Astrocyte (in vitro differentiated cells and primary cell): Measurements from ENCODE around the gene RASD1. TPM values are rescaled to one million over a fixed set of nuclear protein-coding genes. Genes with fewer than 3 reads are reported as not detected.

Experiments
- DNase-seq: peaks from one replicate; pipeline ENCODE4 v3.0.0-alpha.2; 2010; ENCODE audit warnings: low read depth
- FAIRE-seq: peaks from 2 replicates; lab custom pipeline; 2011; peaks lifted over from hg19 to GRCh38; lab: Jason Lieb, UNC
- H2AFZ ChIP-seq: 2 replicates; pipeline ENCODE4 v1.6.0; 2012; ENCODE audit warnings: low read depth, low read length, inconsistent platforms
- H3K27ac ChIP-seq: 2 replicates; pipeline ENCODE4 v1.5.1; 2011; ENCODE audit warnings: low read depth, low read length, inconsistent platforms
- H3K27me3 ChIP-seq: 2 replicates; pipeline ENCODE4 v1.6.0; 2011; ENCODE audit warnings: low read length, inconsistent platforms; ENCODE audit not compliant: insufficient read depth
- H3K36me3 ChIP-seq: 2 replicates; pipeline ENCODE4 v1.5.1; 2011; ENCODE audit warnings: low read length, inconsistent platforms; ENCODE audit not compliant: insufficient read depth
- H3K4me1 ChIP-seq: 2 replicates; pipeline ENCODE4 v1.5.1; 2011; ENCODE audit warnings: low read length, inconsistent platforms; ENCODE audit not compliant: insufficient read depth
- H3K4me2 ChIP-seq: 2 replicates; pipeline ENCODE4 v1.6.0; 2012; ENCODE audit warnings: low read length, inconsistent platforms
- H3K4me3 ChIP-seq: 2 replicates; pipeline ENCODE4 v1.5.1; 2011; ENCODE audit warnings: low read depth, mild to moderate bottlenecking, low read length, inconsistent platforms; ENCODE audit not compliant: insufficient read depth
- H3K79me2 ChIP-seq: 2 replicates; pipeline ENCODE4 v1.6.0; 2012; ENCODE audit warnings: mild to moderate bottlenecking, low read length, inconsistent platforms; ENCODE audit not compliant: insufficient read depth
- H3K9ac ChIP-seq: 2 replicates; pipeline ENCODE4 v1.6.0; 2012; ENCODE audit warnings: mild to moderate bottlenecking, low read length, inconsistent platforms
- H3K9me3 ChIP-seq: 2 replicates; pipeline ENCODE4 v1.5.1; 2012; ENCODE audit warnings: low read depth, mild to moderate bottlenecking, low read length, inconsistent platforms; ENCODE audit not compliant: insufficient read depth
- H4K20me1 ChIP-seq: 2 replicates; pipeline ENCODE4 v1.6.0; 2012; ENCODE audit warnings: low read length, inconsistent platforms; ENCODE audit not compliant: insufficient read depth
- H3K27ac Mint-ChIP-seq: one replicate; pipeline ENCODE4 v1.8.0; 2021; ENCODE audit warnings: mild to moderate bottlenecking, mixed read lengths; ENCODE audit not compliant: unreplicated experiment
- H3K27me3 Mint-ChIP-seq: one replicate; pipeline ENCODE4 v1.8.0; 2021; ENCODE audit warnings: low read depth, mixed read lengths; ENCODE audit not compliant: unreplicated experiment
- H3K36me3 Mint-ChIP-seq: one replicate; pipeline ENCODE4 v1.8.0; 2021; ENCODE audit warnings: low read depth, mixed read lengths; ENCODE audit not compliant: unreplicated experiment
- H3K4me1 Mint-ChIP-seq: one replicate; pipeline ENCODE4 v1.8.0; 2021; ENCODE audit warnings: low read depth, mixed read lengths; ENCODE audit not compliant: unreplicated experiment
- H3K4me3 Mint-ChIP-seq: one replicate; pipeline ENCODE4 v1.8.0; 2021; ENCODE audit warnings: mild to moderate bottlenecking, moderate library complexity, mixed read lengths; ENCODE audit not compliant: unreplicated experiment
- H3K9me3 Mint-ChIP-seq: one replicate; pipeline ENCODE4 v1.8.0; 2021; ENCODE audit warnings: mild to moderate bottlenecking, mixed read lengths; ENCODE audit not compliant: unreplicated experiment
- CTCF ChIP-seq: IDR thresholded peaks from 2 replicates; pipeline ENCODE4 v1.5.1; 2011; ENCODE audit warnings: low read depth, mild to moderate bottlenecking, inconsistent platforms, low read length, moderate library complexity; ENCODE audit not compliant: insufficient read depth
- EZH2 ChIP-seq: IDR thresholded peaks from 2 replicates; pipeline ENCODE4 v1.6.1; 2012; ENCODE audit warnings: mild to moderate bottlenecking, low read length, inconsistent platforms; ENCODE audit not compliant: insufficient read depth
- total RNA-seq: library from RNA; stranded (reverse); gene quantifications from 2 replicates; pipeline ENCODE4 v1.2.1, GENCODE V29; 2021

Gene RASD1
- total RNA-seq, 1 donor from 2014 or later = 0.77 TPM

GRCh38 chr17:17514361-17514992, 18.3 kb upstream of the RASD1 start:
- Histone ChIP-seq H3K4me2 (no peak overlapping the region), H3K27me3 (no peaks in the 10 kb centered on the region), H3K4me1 (peaks cover 29% of the 10 kb centered on the region), H3K4me3 (no peak overlapping the region), H2AFZ (no peak overlapping the region), H3K79me2 (no peaks in the 10 kb centered on the region), H3K36me3 (no peaks in the 10 kb centered on the region), H3K27ac (no peak overlapping the region), H3K9ac (no peak overlapping the region), H3K9me3 (no peaks in the 10 kb centered on the region), H4K20me1 (peaks cover 69% of the 10 kb centered on the region)
- H3K36me3 Mint-ChIP-seq = peaks cover 5% of the 10 kb centered on the region
- H3K27me3 Mint-ChIP-seq = peaks cover 20% of the 10 kb centered on the region
- H3K27ac Mint-ChIP-seq = no peak overlapping the region
- no peak overlapping the region for H3K4me3 Mint-ChIP-seq
- no peak for DNase-seq
- TF ChIP-seq EZH2 = no peak
- TF ChIP-seq CTCF = no peak
- peaks cover 21% of the 10 kb centered on the region for H3K4me1 Mint-ChIP-seq
- no peak for FAIRE-seq
- H3K9me3 Mint-ChIP-seq = no peaks in the 10 kb centered on the region

GRCh38 chr17:17513626-17514025, 17.4 kb upstream of the RASD1 start:
- Histone ChIP-seq H3K4me1 (peaks cover 29% of the 10 kb centered on the region), H2AFZ (no peak overlapping the region), H3K79me2 (no peaks in the 10 kb centered on the region), H3K27me3 (no peaks in the 10 kb centered on the region), H3K36me3 (no peaks in the 10 kb centered on the region), H3K4me2 (no peak overlapping the region), H3K9me3 (no peaks in the 10 kb centered on the region), H3K9ac (no peak overlapping the region), H3K4me3 (no peak overlapping the region), H3K27ac (no peak overlapping the region), H4K20me1 (peaks cover 70% of the 10 kb centered on the region)
- H3K36me3 Mint-ChIP-seq = peaks cover 5% of the 10 kb centered on the region
- DNase-seq (no peak), FAIRE-seq (no peak)
- no peak overlapping the region for H3K4me3 Mint-ChIP-seq
- H3K4me1 Mint-ChIP-seq = peaks cover 21% of the 10 kb centered on the region
- TF ChIP-seq EZH2 (no peak), CTCF (no peak)
- H3K9me3 Mint-ChIP-seq = no peaks in the 10 kb centered on the region
- H3K27me3 Mint-ChIP-seq = peaks cover 17% of the 10 kb centered on the region
- H3K27ac Mint-ChIP-seq = peak overlapping the region; percentile 20

GRCh38 chr17:17512866-17513265, 16.7 kb upstream of the RASD1 start:
- peaks cover 21% of the 10 kb centered on the region for H3K4me1 Mint-ChIP-seq
- H3K27ac ChIP-seq = no peak overlapping the region
- peaks cover 15% of the 10 kb centered on the region for H3K27me3 Mint-ChIP-seq
- peaks cover 5% of the 10 kb centered on the region for H3K36me3 Mint-ChIP-seq
- peaks cover 64% of the 10 kb centered on the region for H4K20me1 ChIP-seq
- no peak overlapping the region for H3K27ac Mint-ChIP-seq
- TF ChIP-seq CTCF = no peak
- no peak for TF ChIP-seq EZH2
- no peak overlapping the region for H2AFZ ChIP-seq
- DNase-seq (no peak), FAIRE-seq (no peak)
- H3K4me3 Mint-ChIP-seq = no peak overlapping the region
- H3K9me3 ChIP-seq = no peaks in the 10 kb centered on the region
- no peaks in the 10 kb centered on the region for H3K27me3 ChIP-seq
- no peak overlapping the region for H3K4me2 ChIP-seq
- H3K79me2 ChIP-seq = no peaks in the 10 kb centered on the region
- peaks cover 29% of the 10 kb centered on the region for H3K4me1 ChIP-seq
- no peaks in the 10 kb centered on the region for H3K9me3 Mint-ChIP-seq
- no peak overlapping the region for H3K4me3 ChIP-seq
- no peak overlapping the region for H3K9ac ChIP-seq
- H3K36me3 ChIP-seq = no peaks in the 10 kb centered on the region
